Stimulated activated CD8-positive, alpha-beta memory T cell treated with anti-CD3 and anti-CD28 coated beads, Interleukin-7, amount 100 ng/mL, for 24 hours (primary cell): ENCODE results near the gene ASAH2.
"Not testable (repeated sequence)": the region's sequence is repeated elsewhere in the genome, so short reads cannot be mapped to it uniquely, and the experiment has no call there.

Experiments
- DNase-seq: peaks from one replicate; pipeline ENCODE4 v3.0.0-alpha.2; 2020; ENCODE audit warnings: low read depth

The ASAH2 gene

GRCh38 chr10:50254479-50254878 lies 3.2 kb upstream of the ASAH2 start:
- no peak for DNase-seq

GRCh38 chr10:50250096-50250854 lies 1.0 kb downstream of the ASAH2 start:
- DNase-seq, result no peak

GRCh38 chr10:50248598-50248997 lies 2.7 kb downstream of the ASAH2 start:
- DNase-seq, result no peak

- DNase-seq, result no peak
These were observed 3.3 kb downstream of the ASAH2 start for GRCh38 chr10:50248062-50248461.

- DNase-seq, result no peak
These were observed 7.1 kb downstream of the ASAH2 start for GRCh38 chr10:50244201-50244600.

GRCh38 chr10:50242777-50243176 lies 8.5 kb downstream of the ASAH2 start:
- no peak for DNase-seq

GRCh38 chr10:50241478-50241877 lies 9.8 kb downstream of the ASAH2 start:
- not testable (repeated sequence) for DNase-seq

- DNase-seq, result no peak
These were observed 16.8 kb downstream of the ASAH2 start for GRCh38 chr10:50234486-50234885.

- DNase-seq, result no peak
These were observed 19.1 kb downstream of the ASAH2 start for GRCh38 chr10:50232261-50232639.

GRCh38 chr10:50231515-50232260 lies 19.6 kb downstream of the ASAH2 start:
- no peak for DNase-seq

GRCh38 chr10:50229460-50229859 lies 21.9 kb downstream of the ASAH2 start:
- DNase-seq, result no peak

GRCh38 chr10:50228672-50229071 lies 22.6 kb downstream of the ASAH2 start:
- no peak for DNase-seq

- no peak for DNase-seq
These were observed 24.7 kb downstream of the ASAH2 start for GRCh38 chr10:50226610-50227009.

GRCh38 chr10:50224330-50224952 lies 26.9 kb downstream of the ASAH2 start:
- DNase-seq, result no peak

GRCh38 chr10:50222199-50222598 lies 29.1 kb downstream of the ASAH2 start:
- no peak for DNase-seq

- DNase-seq, result no peak
These were observed 29.8 kb downstream of the ASAH2 start for GRCh38 chr10:50221470-50221869.

GRCh38 chr10:50219646-50220045 lies 31.7 kb downstream of the ASAH2 start:
- DNase-seq, result no peak

GRCh38 chr10:50219200-50219599 lies 32.1 kb downstream of the ASAH2 start:
- DNase-seq, result no peak

- no peak for DNase-seq
These were observed 34.4 kb downstream of the ASAH2 start for GRCh38 chr10:50216894-50217293.

GRCh38 chr10:50216418-50216817 lies 34.9 kb downstream of the ASAH2 start:
- no peak for DNase-seq

- DNase-seq, result no peak
These were observed 39.6 kb downstream of the ASAH2 start for GRCh38 chr10:50211670-50212069.

GRCh38 chr10:50210876-50211275 lies 40.4 kb downstream of the ASAH2 start:
- no peak for DNase-seq
